GM12875 (cell line): Measurements from ENCODE around the gene EIF2B4.

Experiments used
- H3K4me3 ChIP-seq: one replicate; pipeline ENCODE4 v1.5.1; 2011; ENCODE audit warnings: low read depth, low read length, control low read depth
- CTCF ChIP-seq: IDR thresholded peaks from 2 replicates; pipeline ENCODE4 v1.5.1; 2011; ENCODE audit warnings: low read depth, mild to moderate bottlenecking, control low read depth, inconsistent platforms, low read length, moderate library complexity, borderline replicate concordance; ENCODE audit not compliant: insufficient read depth

Gene EIF2B4

GRCh38 chr2:27376151-27376865 is 6.2 kb upstream of the EIF2B4 start:
- no peak for TF ChIP-seq CTCF

DNA sequence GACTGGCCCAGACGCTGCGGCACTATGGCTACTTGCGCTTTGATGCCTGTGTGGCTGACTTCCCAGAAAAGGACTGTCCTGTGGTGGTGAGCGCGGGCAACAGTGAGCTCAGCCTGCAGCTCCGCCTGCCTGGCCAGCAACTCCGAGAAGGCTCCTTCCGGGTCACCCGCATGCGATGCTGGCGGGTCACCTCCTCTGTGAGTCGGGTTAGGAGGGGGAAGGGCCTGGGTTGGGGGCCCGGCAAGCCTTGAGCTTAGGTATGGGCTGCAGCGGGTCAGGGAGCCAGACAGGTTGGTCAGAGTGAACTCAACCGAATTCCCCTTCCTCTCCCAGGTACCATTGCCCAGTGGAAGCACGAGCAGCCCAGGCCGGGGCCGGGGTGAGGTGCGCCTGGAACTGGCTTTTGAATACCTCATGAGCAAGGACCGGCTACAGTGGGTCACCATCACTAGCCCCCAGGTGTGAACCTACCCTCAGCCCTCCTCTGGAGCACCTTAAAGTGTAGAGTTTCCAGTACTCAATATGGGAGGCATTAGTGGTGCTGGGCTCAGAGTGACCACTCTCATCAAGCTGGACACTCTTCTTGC is 5.5 kb upstream of the EIF2B4 start:
- no peak for TF ChIP-seq CTCF
- no peak overlapping the region for H3K4me3 ChIP-seq

More at GRCh38 chr2:27376151-27376865, 6.2 kb upstream of the EIF2B4 start:
- no peak overlapping the region for H3K4me3 ChIP-seq

DNA sequence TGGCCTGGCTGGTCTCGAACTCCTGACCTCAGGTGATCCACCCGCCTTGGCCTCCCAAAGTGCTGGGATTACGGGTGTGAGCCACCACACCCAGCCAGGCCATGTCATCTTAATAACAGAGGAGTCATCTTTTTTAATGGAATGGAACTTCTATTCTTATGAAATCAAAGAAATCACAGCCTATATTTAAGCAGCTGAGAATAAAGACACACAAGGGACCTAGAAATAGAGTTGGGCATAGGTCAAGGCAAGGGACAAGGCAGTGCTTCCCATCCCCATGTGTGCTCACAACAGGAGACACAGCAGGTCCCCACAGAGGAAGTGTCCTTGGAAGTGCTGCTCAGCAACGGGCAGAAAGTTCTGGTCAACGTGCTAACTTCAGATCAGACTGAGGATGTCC is 3.4 kb upstream of the EIF2B4 start:
- no peak overlapping the region for H3K4me3 ChIP-seq
- no peak for TF ChIP-seq CTCF

DNA sequence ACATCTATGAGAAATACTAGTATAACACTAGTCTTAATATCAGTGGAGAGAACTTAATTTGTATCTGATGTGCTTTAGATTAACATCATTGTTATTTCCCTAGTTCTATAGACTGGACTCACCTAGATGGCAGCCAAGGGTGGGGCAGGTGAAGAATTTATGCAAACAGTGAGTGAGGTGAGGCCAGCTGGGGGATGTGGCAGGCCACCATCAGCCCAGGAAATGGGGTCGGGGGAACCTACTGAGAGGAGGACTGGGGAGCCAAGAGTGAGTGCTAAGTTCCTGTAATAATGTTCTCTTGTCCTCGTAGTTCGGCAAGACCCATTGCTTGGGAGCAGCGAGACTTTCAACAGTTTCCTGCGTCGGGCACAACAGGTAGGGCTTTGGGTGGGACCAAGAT is 2.8 kb upstream of the EIF2B4 start:
- no peak overlapping the region for H3K4me3 ChIP-seq
- TF ChIP-seq CTCF, result no peak

- TF ChIP-seq CTCF, result no peak
- peak overlapping the region; percentile 74 for H3K4me3 ChIP-seq
Observed at GRCh38 chr2:27370816-27371620, 880 bp upstream of the EIF2B4 start.

DNA sequence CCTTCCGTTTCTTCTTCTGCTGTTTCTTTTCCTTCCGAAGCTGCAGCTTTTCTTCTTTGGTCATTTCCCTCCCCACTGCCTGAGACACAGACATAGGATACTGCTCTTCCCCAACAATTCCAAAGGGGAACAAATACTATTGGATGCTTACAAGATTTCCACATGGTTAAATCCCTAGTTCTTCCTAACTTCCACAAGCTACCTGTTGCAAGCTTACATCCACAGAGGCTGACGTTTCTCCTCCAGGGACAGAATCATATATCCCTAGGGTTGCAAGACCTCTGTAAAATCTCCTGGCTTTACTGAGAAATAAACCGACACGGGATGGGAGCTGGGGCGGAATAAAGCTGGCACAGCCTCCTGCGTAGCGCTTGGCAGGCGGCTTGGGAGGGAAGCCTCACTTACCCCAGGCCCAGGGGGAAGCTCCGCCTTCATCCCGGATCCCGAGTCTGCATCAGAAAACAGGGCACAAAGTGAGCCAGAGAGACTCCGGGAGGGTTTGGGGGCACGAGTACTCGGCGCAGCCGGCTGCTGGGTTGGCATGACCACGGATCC is 590 bp downstream of the EIF2B4 start:
- TF ChIP-seq CTCF, result no peak
- peak overlapping the region; percentile 85 for H3K4me3 ChIP-seq
